Mucosa of descending colon (tissue), 3 donors: ENCODE data around the gene DNAJC10. TPM values are rescaled to one million over a fixed set of nuclear protein-coding genes. Genes with fewer than 3 reads are reported as not detected.

ENCODE experiments used
- ATAC-seq: fragments of 200-7000 bp; cut with Tn5 transposase; one replicate; pipeline ENCODE4 v1.9.1; 2020; ENCODE audit warnings: mild to moderate bottlenecking, moderate library complexity
- DNase-seq, 3 donors: peaks; one replicate each; pipeline ENCODE4 v3.0.0-alpha.2; 2020
- H3K36me3 ChIP-seq: fragments of 200-600 bp; one replicate; pipeline ENCODE4 v1.8.0; 2021; ENCODE audit warnings: low read depth, mild to moderate bottlenecking
- H3K4me1 ChIP-seq: fragments of 200-600 bp; one replicate; pipeline ENCODE4 v1.8.0; 2021; ENCODE audit warnings: low read depth, mild to moderate bottlenecking
- H3K4me3 ChIP-seq: fragments of 200-600 bp; one replicate; pipeline ENCODE4 v1.8.0; 2021; ENCODE audit warnings: mild to moderate bottlenecking
- H3K9me3 ChIP-seq: fragments of 200-600 bp; one replicate; pipeline ENCODE4 v1.8.0; 2021; ENCODE audit warnings: mild to moderate bottlenecking
- intact Hi-C, 2 donors: fragments of 100-400 bp; cut with DNase I in 1 of 2; cut with micrococcal nuclease in 1 of 2; formaldehyde crosslinking; loops; one replicate each; pipeline versions ENCODE4 v1.11.0 to v1.11.1; 2022; cut with DNase I, micrococcal nuclease
- total RNA-seq, 3 donors: library from RNA; stranded (reverse); fragmentation: NEBNext Ultra II Directional in 2 of 3; extraction: Animal tissue kit (Norgen Biotek cat#: 25700) in 2 of 3; gene quantifications; one replicate each; pipeline versions ENCODE4 v1.2.1 to v1.2.4, GENCODE V29; 2021 to 2023
- TF ChIP-seq, protein P1 (sequence below): fragments of 200-600 bp; IDR thresholded peaks from one replicate; pipeline ENCODE4 v1.8.0; 2022; ENCODE audit warnings: antibody characterized with exemption, mild to moderate bottlenecking
- donor health status: DM: no; HTN: no; CAD: no; lungs with moderate emphysema.
- donor health status: DM: no; HTN: no; CAD: no.
- donor health status: DM: no; HTN: yes; CAD: no.

DNAJC10 gene
- total RNA-seq, 3 donors from 2014 or later, result 49.9 to 69.2 (median 68.4) TPM

DNA sequence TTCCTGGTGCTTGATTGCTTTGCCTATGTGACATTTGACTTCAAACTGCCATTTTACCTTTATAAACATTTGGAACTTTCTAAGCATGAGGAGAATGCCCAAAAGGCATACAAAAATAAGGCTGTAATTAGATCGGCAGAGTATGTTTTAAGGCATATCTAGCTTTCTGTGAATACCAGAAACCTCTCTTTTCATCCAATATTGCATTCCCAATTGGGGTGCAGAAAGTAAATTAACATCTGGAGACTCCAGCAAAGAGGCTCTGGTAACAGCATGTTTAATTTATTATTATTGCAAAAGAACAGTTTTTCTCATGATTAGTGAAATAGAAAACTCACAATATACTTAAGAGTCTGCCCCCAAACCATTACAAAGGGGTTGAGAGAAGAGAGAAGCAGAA is 118.2 kb downstream of the DNAJC10 start:
- Histone ChIP-seq H3K9me3 (no peaks in the 10 kb centered on the region), H3K36me3 (no peaks in the 10 kb centered on the region), H3K4me1 (no peaks in the 10 kb centered on the region), H3K4me3 (no peak overlapping the region)
- intact Hi-C loops, result no loop called here
- no peak for ATAC-seq
- no peak for DNase-seq
- TF ChIP-seq, protein P1, sequence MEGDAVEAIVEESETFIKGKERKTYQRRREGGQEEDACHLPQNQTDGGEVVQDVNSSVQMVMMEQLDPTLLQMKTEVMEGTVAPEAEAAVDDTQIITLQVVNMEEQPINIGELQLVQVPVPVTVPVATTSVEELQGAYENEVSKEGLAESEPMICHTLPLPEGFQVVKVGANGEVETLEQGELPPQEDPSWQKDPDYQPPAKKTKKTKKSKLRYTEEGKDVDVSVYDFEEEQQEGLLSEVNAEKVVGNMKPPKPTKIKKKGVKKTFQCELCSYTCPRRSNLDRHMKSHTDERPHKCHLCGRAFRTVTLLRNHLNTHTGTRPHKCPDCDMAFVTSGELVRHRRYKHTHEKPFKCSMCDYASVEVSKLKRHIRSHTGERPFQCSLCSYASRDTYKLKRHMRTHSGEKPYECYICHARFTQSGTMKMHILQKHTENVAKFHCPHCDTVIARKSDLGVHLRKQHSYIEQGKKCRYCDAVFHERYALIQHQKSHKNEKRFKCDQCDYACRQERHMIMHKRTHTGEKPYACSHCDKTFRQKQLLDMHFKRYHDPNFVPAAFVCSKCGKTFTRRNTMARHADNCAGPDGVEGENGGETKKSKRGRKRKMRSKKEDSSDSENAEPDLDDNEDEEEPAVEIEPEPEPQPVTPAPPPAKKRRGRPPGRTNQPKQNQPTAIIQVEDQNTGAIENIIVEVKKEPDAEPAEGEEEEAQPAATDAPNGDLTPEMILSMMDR, result no peak

DNA sequence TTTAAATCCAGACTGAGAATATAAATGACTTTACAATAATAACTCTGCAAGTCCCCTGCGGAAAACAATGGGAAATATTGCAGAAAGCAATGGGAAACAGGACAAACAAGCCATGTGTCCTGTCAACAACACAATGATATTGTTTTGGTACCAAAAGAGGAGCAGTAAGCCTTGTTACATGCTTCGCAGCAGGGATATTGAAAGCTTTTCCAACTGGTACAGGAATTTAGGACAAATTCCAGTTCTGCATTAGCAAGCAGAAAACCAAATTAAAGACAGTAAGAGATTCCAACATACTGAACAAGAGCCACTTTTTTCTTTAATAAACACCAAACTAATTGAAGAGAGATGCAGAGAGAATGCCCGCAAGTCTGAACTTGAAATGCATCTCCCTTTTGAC is 120.4 kb downstream of the DNAJC10 start:
- TF ChIP-seq, protein P1, result no peak
- intact Hi-C loops, result no loop called here
- no peak overlapping the region for H3K4me3 ChIP-seq
- no peaks in the 10 kb centered on the region for H3K9me3 ChIP-seq
- no peaks in the 10 kb centered on the region for H3K4me1 ChIP-seq
- no peak for DNase-seq
- no peak for ATAC-seq
- no peaks in the 10 kb centered on the region for H3K36me3 ChIP-seq

Other genes with a start within 250 kb of the DNAJC10 start
- 10 to 100 TPM in 1 of 3 donors, 1 to 10 TPM in 2; 5.9 to 15.7 (median 8.9) TPM for gene FRZB, start 150.4 kb downstream of the DNAJC10 start, total RNA-seq